ENCODE results near the gene RTN1. TPM values are rescaled to one million over a fixed set of nuclear protein-coding genes. Genes with fewer than 3 reads are reported as not detected.

Gene RTN1
- total and polyA plus RNA-seq, 10 of the 15 experiments (the other 5 are each of a cell fraction or from before 2014, with no cell fraction given) = 0.03 to 0.55 (median 0.13) TPM; not detected in 4

DNA sequence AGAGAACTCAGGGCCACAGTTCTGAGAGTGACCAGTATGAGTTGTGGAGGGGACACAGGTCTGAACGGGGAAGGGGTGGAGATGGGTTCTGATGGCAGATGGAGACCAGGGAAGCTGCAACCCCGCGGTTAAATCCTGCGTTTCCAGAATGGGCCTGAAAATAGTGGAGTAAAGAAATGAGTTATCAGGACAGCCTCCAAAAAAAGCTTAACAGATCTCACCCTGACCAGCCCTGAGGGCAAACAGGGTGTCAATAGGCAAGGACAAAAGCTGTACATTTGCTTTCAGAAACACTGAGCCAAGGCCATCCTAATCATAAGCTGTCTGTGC is 555 bp upstream of the RTN1 start (continued):
- TF ChIP-seq, protein P1, sequence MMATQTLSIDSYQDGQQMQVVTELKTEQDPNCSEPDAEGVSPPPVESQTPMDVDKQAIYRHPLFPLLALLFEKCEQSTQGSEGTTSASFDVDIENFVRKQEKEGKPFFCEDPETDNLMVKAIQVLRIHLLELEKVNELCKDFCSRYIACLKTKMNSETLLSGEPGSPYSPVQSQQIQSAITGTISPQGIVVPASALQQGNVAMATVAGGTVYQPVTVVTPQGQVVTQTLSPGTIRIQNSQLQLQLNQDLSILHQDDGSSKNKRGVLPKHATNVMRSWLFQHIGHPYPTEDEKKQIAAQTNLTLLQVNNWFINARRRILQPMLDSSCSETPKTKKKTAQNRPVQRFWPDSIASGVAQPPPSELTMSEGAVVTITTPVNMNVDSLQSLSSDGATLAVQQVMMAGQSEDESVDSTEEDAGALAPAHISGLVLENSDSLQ (IDR thresholded peaks at IDR 0.05) = no peak
- TF ChIP-seq STAT1 (conservative IDR thresholded peaks at IDR 0.05) (no peak), HDGF (IDR thresholded peaks at IDR 0.05) (no peak), ASH2L (IDR thresholded peaks at IDR 0.05; ENCODE audit: borderline replicate concordance, low read depth) (no peak), LARP7 (IDR thresholded peaks at IDR 0.05) (no peak), NFYB (IDR thresholded peaks at IDR 0.05; ENCODE audit: insufficient read depth, low read depth, low read length) (no peak), SMAD1 (IDR thresholded peaks at IDR 0.05; ENCODE audit: low read depth, partially characterized antibody) (no peak), WRNIP1 (IDR thresholded peaks at IDR 0.05; ENCODE audit: borderline replicate concordance, low read depth, low read length) (no peak), PML (IDR thresholded peaks at IDR 0.05; ENCODE audit: low read length) (no peak)
- TF ChIP-seq, protein P2, sequence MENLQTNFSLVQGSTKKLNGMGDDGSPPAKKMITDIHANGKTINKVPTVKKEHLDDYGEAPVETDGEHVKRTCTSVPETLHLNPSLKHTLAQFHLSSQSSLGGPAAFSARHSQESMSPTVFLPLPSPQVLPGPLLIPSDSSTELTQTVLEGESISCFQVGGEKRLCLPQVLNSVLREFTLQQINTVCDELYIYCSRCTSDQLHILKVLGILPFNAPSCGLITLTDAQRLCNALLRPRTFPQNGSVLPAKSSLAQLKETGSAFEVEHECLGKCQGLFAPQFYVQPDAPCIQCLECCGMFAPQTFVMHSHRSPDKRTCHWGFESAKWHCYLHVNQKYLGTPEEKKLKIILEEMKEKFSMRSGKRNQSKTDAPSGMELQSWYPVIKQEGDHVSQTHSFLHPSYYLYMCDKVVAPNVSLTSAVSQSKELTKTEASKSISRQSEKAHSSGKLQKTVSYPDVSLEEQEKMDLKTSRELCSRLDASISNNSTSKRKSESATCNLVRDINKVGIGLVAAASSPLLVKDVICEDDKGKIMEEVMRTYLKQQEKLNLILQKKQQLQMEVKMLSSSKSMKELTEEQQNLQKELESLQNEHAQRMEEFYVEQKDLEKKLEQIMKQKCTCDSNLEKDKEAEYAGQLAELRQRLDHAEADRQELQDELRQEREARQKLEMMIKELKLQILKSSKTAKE (IDR thresholded peaks at IDR 0.05; ENCODE audit: low read depth, poor library complexity, severe bottlenecking) = no peak
